Endodermal cell (in vitro differentiated cells): ENCODE data around the gene MASP2. TPM values are rescaled to one million over a fixed set of nuclear protein-coding genes. Genes with fewer than 3 reads are reported as not detected.

ENCODE experiments used
- DNase-seq: peaks from one replicate; pipeline ENCODE4 v3.0.0-alpha.2; 2017
- H3K27ac ChIP-seq: 2 replicates; pipeline ENCODE4 v1.5.1; 2013; ENCODE audit warnings: mild to moderate bottlenecking, low read depth, low read length, moderate library complexity
- H3K27me3 ChIP-seq: 2 replicates; pipeline ENCODE4 v1.6.1; 2013; ENCODE audit warnings: mild to moderate bottlenecking, low read length, moderate library complexity; ENCODE audit not compliant: insufficient read depth, control insufficient read depth, poor library complexity, severe bottlenecking
- H3K36me3 ChIP-seq: 2 replicates; pipeline ENCODE4 v1.7.0; 2013; ENCODE audit warnings: mild to moderate bottlenecking, low read length, moderate library complexity; ENCODE audit not compliant: control insufficient read depth, insufficient read depth
- H3K4me1 ChIP-seq: one replicate; pipeline ENCODE4 v1.7.0; 2013; ENCODE audit warnings: low read length; ENCODE audit not compliant: control insufficient read depth, insufficient read depth
- H3K4me3 ChIP-seq: 2 replicates; pipeline ENCODE4 v1.5.1; 2013; ENCODE audit warnings: mild to moderate bottlenecking, low read length, moderate library complexity
- H3K9ac ChIP-seq: 2 replicates; pipeline ENCODE4 v1.6.1; 2013; ENCODE audit warnings: mild to moderate bottlenecking, low read length, moderate library complexity; ENCODE audit not compliant: poor library complexity, severe bottlenecking; ENCODE audit errors: extremely low read depth
- H3K9me3 ChIP-seq: 2 replicates; pipeline ENCODE4 v1.6.1; 2013; ENCODE audit warnings: mild to moderate bottlenecking, low read length, moderate library complexity; ENCODE audit not compliant: control insufficient read depth
- H3K27ac Mint-ChIP-seq: 2 replicates; pipeline ENCODE4 v1.8.0; 2020; ENCODE audit warnings: mixed read lengths
- H3K27me3 Mint-ChIP-seq: 2 replicates; pipeline ENCODE4 v1.8.0; 2021; ENCODE audit warnings: mild to moderate bottlenecking, mixed read lengths; ENCODE audit not compliant: insufficient read depth
- H3K36me3 Mint-ChIP-seq: 2 replicates; pipeline ENCODE4 v1.8.0; 2020; ENCODE audit warnings: low read depth, mixed read lengths
- H3K4me1 Mint-ChIP-seq: 2 replicates; pipeline ENCODE4 v1.8.0; 2020; ENCODE audit warnings: mixed read lengths
- H3K4me3 Mint-ChIP-seq: 2 replicates; pipeline ENCODE4 v1.8.0; 2020; ENCODE audit warnings: mild to moderate bottlenecking, moderate library complexity, mixed read lengths
- H3K9me3 Mint-ChIP-seq: 2 replicates; pipeline ENCODE4 v1.8.0; 2020; ENCODE audit warnings: mild to moderate bottlenecking, mixed read lengths
- CTCF ChIP-seq: fragments of 200-600 bp; sonication (generic); conservative IDR thresholded peaks from 2 replicates; pipeline ENCODE4 v1.5.0; 2021; ENCODE audit warnings: antibody characterized with exemption, mild to moderate bottlenecking
- WGBS, 2 experiments: methylation state at CpG; one replicate each; pipeline versions ENCODE4 v1.1.5 to v1.1.7; 2013; ENCODE audit warnings: missing lambda C conversion rate in 2 of 2, mixed read lengths in 1 of 2; ENCODE audit not compliant: insufficient coverage in 1 of 2, insufficient read length in 1 of 2; 5-methylcytosine and 5-hydroxymethylcytosine counted together
- total RNA-seq, 2 donors: library from RNA; stranded (reverse); fragmentation: NEBNext Ultra II Directional in 1 of 2; extraction: Animal tissue kit (Norgen Biotek cat#: 25700) in 1 of 2; gene quantifications; 2 replicates in 1 of 2; 3 replicates in 1 of 2; pipeline ENCODE4 v1.2.1, GENCODE V29; 2021

Gene MASP2
- total RNA-seq, 2 donors from 2014 or later: 0.51 TPM; not detected in 1

GRCh38 chr1:11046270-11046566 is 821 bp downstream of the MASP2 start:
- Histone ChIP-seq H3K27ac (no peak overlapping the region), H3K4me3 (no peak overlapping the region), H3K27me3 (no peaks in the 10 kb centered on the region), H3K36me3 (no peaks in the 10 kb centered on the region), H3K9me3 (no peaks in the 10 kb centered on the region), H3K9ac (no peak overlapping the region), H3K4me1 (no peaks in the 10 kb centered on the region)
- 88 to 93% methylated on average over 3 to 8 of the region's 8 CpGs for WGBS, 2 experiments
- Mint-ChIP-seq H3K27ac (no peak overlapping the region), H3K4me1 (peaks cover 2% of the 10 kb centered on the region), H3K27me3 (no peaks in the 10 kb centered on the region), H3K36me3 (no peaks in the 10 kb centered on the region), H3K4me3 (no peak overlapping the region), H3K9me3 (no peaks in the 10 kb centered on the region)
- TF ChIP-seq CTCF: no peak
- no peak for DNase-seq

- H3K36me3 Mint-ChIP-seq: no peaks in the 10 kb centered on the region
- no peak overlapping the region for H3K27ac ChIP-seq
- no peak for TF ChIP-seq CTCF
- no peaks in the 10 kb centered on the region for H3K9me3 ChIP-seq
- DNase-seq: peak; percentile 89
- 79 to 81% methylated on average over 24 to 32 of the region's 32 CpGs for WGBS, 2 experiments
- no peaks in the 10 kb centered on the region for H3K27me3 Mint-ChIP-seq
- peak overlapping the region; percentile 52 for H3K27ac Mint-ChIP-seq
- no peak overlapping the region for H3K4me3 ChIP-seq
- H3K4me1 ChIP-seq: no peaks in the 10 kb centered on the region
- H3K27me3 ChIP-seq: no peaks in the 10 kb centered on the region
- H3K9ac ChIP-seq: no peak overlapping the region
- H3K36me3 ChIP-seq: no peaks in the 10 kb centered on the region
- H3K4me3 Mint-ChIP-seq: peak overlapping the region; percentile 30
- H3K9me3 Mint-ChIP-seq: no peaks in the 10 kb centered on the region
- H3K4me1 Mint-ChIP-seq: peaks cover 2% of the 10 kb centered on the region
Measured at GRCh38 chr1:11045428-11046269, 1.4 kb downstream of the MASP2 start.

GRCh38 chr1:11044849-11045427 is 2.1 kb downstream of the MASP2 start:
- Mint-ChIP-seq H3K27me3 (no peaks in the 10 kb centered on the region), H3K4me3 (no peak overlapping the region), H3K4me1 (peaks cover 2% of the 10 kb centered on the region), H3K36me3 (no peaks in the 10 kb centered on the region), H3K27ac (no peak overlapping the region), H3K9me3 (no peaks in the 10 kb centered on the region)
- Histone ChIP-seq H3K36me3 (no peaks in the 10 kb centered on the region), H3K9ac (no peak overlapping the region), H3K27ac (no peak overlapping the region), H3K4me3 (no peak overlapping the region), H3K27me3 (no peaks in the 10 kb centered on the region), H3K9me3 (no peaks in the 10 kb centered on the region), H3K4me1 (no peaks in the 10 kb centered on the region)
- TF ChIP-seq CTCF: no peak
- DNase-seq: no peak
- WGBS, 2 experiments: 89 to 94% methylated on average over 12 to 16 of the region's 16 CpGs
